ENCODE measurements around the gene HOXB2. TPM values are rescaled to one million over a fixed set of nuclear protein-coding genes. Genes with fewer than 3 reads are reported as not detected.

The HOXB2 gene
- total and polyA plus RNA-seq, 9 of the 15 experiments (the other 6 are each of a cell fraction or from before 2014, with no cell fraction given) = 2.1 to 97.7 (median 21.2) TPM

- TF ChIP-seq NR4A1 (CRISPR knock-in tag; IDR thresholded peaks at IDR 0.05) (no peak), NR4A1 (tag; IDR thresholded peaks at IDR 0.05) (no peak), SNRNP70 (optimal IDR thresholded peaks at IDR 0.05; ENCODE audit: low read depth, low read length) (no peak), BACH1 (tag; IDR thresholded peaks at IDR 0.05) (no peak)
Measured at GRCh38 chr17:48530887-48531272, 14.0 kb downstream of the HOXB2 start, which contains the start of gene HOXB1 (continued).

GRCh38 chr17:48530208-48530886 is 14.6 kb downstream of the HOXB2 start:
- Histone ChIP-seq H3K9me3 (replicated peaks; ENCODE audit: control insufficient read depth, insufficient read depth, low read depth, low read length) (no peaks in the 10 kb centered on the region), H3K27me3 (ENCODE audit: control insufficient read depth in 2 of 2, insufficient read depth in 2 of 2, low read length in 2 of 2) (no peaks in the 10 kb centered on the region), H3K4me1 (replicated peaks in 1 of 2; ENCODE audit: control insufficient read depth in 2 of 2, insufficient read depth in 2 of 2, low read length in 2 of 2) (peaks cover 26 to 41% of the 10 kb centered on the region in 2 experiments; a peak in 4 of 5 replicates), H3K9me1 (ENCODE audit: control insufficient read depth, insufficient read depth, low read length) (no peaks in the 10 kb centered on the region), H3K4me2 (ENCODE audit: insufficient read depth, low read length) (no peak overlapping the region), H4K20me1 (replicated peaks; ENCODE audit: control insufficient read depth, insufficient read depth, low read length) (no peaks in the 10 kb centered on the region), H3K27ac (ENCODE audit: extremely low read depth, low read depth, low read length) (no peak overlapping the region), H3K4me3 (no peak overlapping the region), H3K79me2 (ENCODE audit: control insufficient read depth, insufficient read depth, low read length) (no peaks in the 10 kb centered on the region), H3K9ac (ENCODE audit: insufficient read depth in 1 of 2, low read depth in 2 of 2, low read length in 2 of 2) (no peak overlapping the region), H2AFZ (ENCODE audit: low read depth, low read length) (no peak overlapping the region), H3K36me3 (ENCODE audit: control insufficient read depth, insufficient read depth, low read length) (no peaks in the 10 kb centered on the region)
- TF ChIP-seq ZNF561 (CRISPR knock-in tag; conservative IDR thresholded peaks at IDR 0.05) = no peak
- no peak for TF ChIP-seq CBX8 (IDR thresholded peaks at IDR 0.05; ENCODE audit: borderline replicate concordance, extremely low read depth, low read depth, low read length, poor library complexity, severe bottlenecking)
- no peak for TF ChIP-seq RREB1 (CRISPR knock-in tag; IDR thresholded peaks at IDR 0.05)
- TF ChIP-seq HCFC1 (IDR thresholded peaks at IDR 0.05; ENCODE audit: low read depth, low read length) = no peak
- no peak for TF ChIP-seq RNF219 (CRISPR knock-in tag; IDR thresholded peaks at IDR 0.05)
- TF ChIP-seq RAD21 (CRISPR knock-in tag; conservative IDR thresholded peaks at IDR 0.05 in 1 of 2, IDR thresholded peaks at IDR 0.05 in 1 of 2) = no peak
- in situ Hi-C loops (cut with MboI) (no loop called here), intact Hi-C loops (cut with micrococcal nuclease) (no loop called here)
- no TSS peak for BruUV-seq (replicated peaks)
- CTCF ChIA-PET (ENCODE audit: low intra/inter-chr PET ratio) = no interaction called here
- 85% methylated on average over 29 of the region's 37 CpGs for WGBS (ENCODE audit: insufficient coverage, low coverage, missing lambda C conversion rate)
- FAIRE-seq = no peak
- DNase-seq (ENCODE audit: extremely low read depth in 1 of 4, low spot score in 3 of 4) = no peak
- POLR2A ChIA-PET = interaction anchor here (0.7 to 1.3 kb wide), 2 partner anchors 11 to 13 kb away, joined by 3 to 7 read pairs; no protein-coding TSS in a partner anchor
- no peak for ATAC-seq
